H1 (cell line): ENCODE measurements around the gene MRPL45. TPM values are rescaled to one million over a fixed set of nuclear protein-coding genes. Genes with fewer than 3 reads are reported as not detected.

Experiments used
- CTCF ChIA-PET: fragments of 300-600 bp; sonication (Branson Sonifier 250); formaldehyde crosslinking; loops from one replicate; lab custom pipeline; 2021; ENCODE audit not compliant: partially characterized antibody; lab: Charles Lee
- POLR2A ChIA-PET: fragments of 300-600 bp; sonication (Branson Sonifier 250); formaldehyde crosslinking; loops from one replicate; lab custom pipeline; 2021; ENCODE audit warnings: inconsistent platforms; ENCODE audit not compliant: partially characterized antibody; lab: Charles Lee
- DNase-seq, 2 experiments: peaks; one replicate each; pipeline versions ENCODE4 v3.0.0 to v3.0.0-alpha.2; 2010 to 2022; ENCODE audit warnings: low spot score in 2 of 2, low read depth in 1 of 2, mixed read lengths in 1 of 2
- FAIRE-seq: peaks from 2 replicates; lab custom pipeline; 2011; peaks lifted over from hg19 to GRCh38; lab: Jason Lieb, UNC
- H2AFZ ChIP-seq: 2 replicates; pipeline ENCODE4 v1.8.1; 2012; ENCODE audit warnings: low read length, inconsistent platforms
- H2AK5ac ChIP-seq: 2 replicates; pipeline ENCODE4 v1.6.1; 2013; ENCODE audit warnings: low read depth, low read length
- H2BK120ac ChIP-seq: replicated peaks from 2 replicates; pipeline ENCODE3; 2013; ENCODE audit warnings: low read depth, low read length, inconsistent platforms
- H2BK12ac ChIP-seq: 2 replicates; pipeline ENCODE4 v1.6.1; 2013; ENCODE audit warnings: low read depth, low read length
- H2BK15ac ChIP-seq: 2 replicates; pipeline ENCODE4 v1.6.1; 2013; ENCODE audit warnings: low read length
- H2BK20ac ChIP-seq: 2 replicates; pipeline ENCODE4 v1.6.1; 2013; ENCODE audit warnings: low read length
- H2BK5ac ChIP-seq: 2 replicates; pipeline ENCODE4 v1.6.1; 2013; ENCODE audit warnings: low read depth, low read length
- H3K14ac ChIP-seq: 2 replicates; pipeline ENCODE4 v1.6.1; 2013; ENCODE audit warnings: inconsistent platforms; ENCODE audit not compliant: insufficient read length
- H3K18ac ChIP-seq: 2 replicates; pipeline ENCODE4 v1.6.1; 2013; ENCODE audit warnings: low read length; ENCODE audit errors: extremely low read depth
- H3K23ac ChIP-seq: 2 replicates; pipeline ENCODE4 v1.6.1; 2013; ENCODE audit warnings: inconsistent platforms; ENCODE audit not compliant: insufficient read length
- H3K23me2 ChIP-seq: 2 replicates; pipeline ENCODE4 v1.6.1; 2013; ENCODE audit warnings: low read depth, low read length
- H3K27ac ChIP-seq: 2 replicates; pipeline ENCODE4 v1.6.1; 2011; ENCODE audit warnings: low read depth, low read length, inconsistent platforms
- H3K27me3 ChIP-seq, 4 experiments: replicated peaks in 1 of 4; 1 replicate in 1 of 4; 2 replicates in 3 of 4; pipeline versions ENCODE4 v1.6.1 to v1.8.1; 2011 to 2013; ENCODE audit warnings: low read length in 3 of 4, mild to moderate bottlenecking in 3 of 4, inconsistent platforms in 2 of 4, mixed read lengths in 2 of 4, moderate library complexity in 1 of 4; ENCODE audit not compliant: control insufficient read depth in 3 of 4, insufficient read depth in 3 of 4; ENCODE audit errors: extremely low read depth in 1 of 4
- H3K36me3 ChIP-seq, 4 experiments: 2 replicates each; pipeline versions ENCODE4 v1.6.1 to v1.8.1; 2011 to 2013; ENCODE audit warnings: mild to moderate bottlenecking in 4 of 4, low read length in 3 of 4, moderate library complexity in 2 of 4, control low read depth in 1 of 4, inconsistent platforms in 1 of 4; ENCODE audit not compliant: insufficient read depth in 4 of 4, control insufficient read depth in 2 of 4
- H3K4ac ChIP-seq: replicated peaks from 2 replicates; pipeline ENCODE3; 2013; ENCODE audit warnings: low read length, low read depth, mixed read lengths, inconsistent platforms; ENCODE audit not compliant: insufficient read length
- H3K4me1 ChIP-seq, 4 experiments: replicated peaks in 1 of 4; 1 replicate in 1 of 4; 2 replicates in 3 of 4; pipeline versions ENCODE4 v1.6.1 to v1.8.1; 2011 to 2013; ENCODE audit warnings: low read length in 3 of 4, inconsistent platforms in 2 of 4, mixed read lengths in 1 of 4; ENCODE audit not compliant: insufficient read depth in 4 of 4, control insufficient read depth in 3 of 4
- H3K4me2 ChIP-seq, 2 experiments: 2 replicates each; pipeline versions ENCODE4 v1.6.1 to v1.8.1; 2011 to 2013; ENCODE audit warnings: low read depth in 2 of 2, low read length in 2 of 2, control low read depth in 1 of 2, inconsistent platforms in 1 of 2, mild to moderate bottlenecking in 1 of 2; ENCODE audit not compliant: insufficient read depth in 1 of 2
- H3K4me3 ChIP-seq, 4 experiments: fragments of 200-600, 300-600 bp in 1 of 4; sonication (generic), shearing (Covaris generic), sonication (Bioruptor Twin) in 1 of 4; 2 replicates each; pipeline versions ENCODE4 v1.5.1 to v1.8.1; 2011 to 2016; ENCODE audit warnings: low read length in 4 of 4, low read depth in 3 of 4, control low read depth in 2 of 4, inconsistent platforms in 2 of 4, mild to moderate bottlenecking in 2 of 4, mixed read lengths in 1 of 4, moderate library complexity in 1 of 4; ENCODE audit not compliant: insufficient read depth in 2 of 4; ENCODE audit errors: extremely low read depth in 1 of 4
- H3K56ac ChIP-seq: replicated peaks from 2 replicates; pipeline ENCODE3; 2013; ENCODE audit warnings: low read depth, mild to moderate bottlenecking, mixed read lengths, low read length, inconsistent platforms; ENCODE audit not compliant: insufficient read length
- H3K79me1 ChIP-seq: 2 replicates; pipeline ENCODE4 v1.6.1; 2013; ENCODE audit warnings: low read depth, low read length, control low read depth
- H3K79me2 ChIP-seq, 2 experiments: 2 replicates each; pipeline versions ENCODE4 v1.6.1 to v1.8.1; 2012 to 2013; ENCODE audit warnings: low read length in 2 of 2, mild to moderate bottlenecking in 2 of 2, inconsistent platforms in 1 of 2; ENCODE audit not compliant: insufficient read depth in 2 of 2, control insufficient read depth in 1 of 2
- H3K9ac ChIP-seq, 4 experiments: replicated peaks in 1 of 4; 1 replicate in 1 of 4; 2 replicates in 3 of 4; pipeline versions ENCODE4 v1.6.1 to v1.8.1; 2011 to 2013; ENCODE audit warnings: low read depth in 3 of 4, low read length in 3 of 4, control low read depth in 2 of 4, mild to moderate bottlenecking in 2 of 4, moderate library complexity in 2 of 4, inconsistent platforms in 1 of 4; ENCODE audit errors: extremely low read depth in 1 of 4
- H3K9me3 ChIP-seq, 2 experiments: 2 replicates each; pipeline versions ENCODE4 v1.6.1 to v1.8.1; 2012 to 2013; ENCODE audit warnings: mild to moderate bottlenecking in 2 of 2, moderate library complexity in 2 of 2, control low read depth in 1 of 2, inconsistent platforms in 1 of 2, low read depth in 1 of 2, low read length in 1 of 2, mixed read lengths in 1 of 2; ENCODE audit not compliant: insufficient read depth in 2 of 2
- H4K20me1 ChIP-seq, 2 experiments: replicated peaks in 1 of 2; 2 replicates each; pipeline versions ENCODE3 to v1.8.1; 2011 to 2013; ENCODE audit warnings: inconsistent platforms in 2 of 2, low read length in 2 of 2, mild to moderate bottlenecking in 1 of 2; ENCODE audit not compliant: insufficient read depth in 2 of 2, control insufficient read depth in 1 of 2
- H4K5ac ChIP-seq: 2 replicates; pipeline ENCODE4 v1.6.1; 2013; ENCODE audit warnings: low read length, low read depth, mixed read lengths, inconsistent platforms; ENCODE audit not compliant: insufficient read length
- H4K8ac ChIP-seq: 2 replicates; pipeline ENCODE4 v1.8.0; 2013; ENCODE audit warnings: mild to moderate bottlenecking, moderate library complexity, low read length, inconsistent platforms; ENCODE audit not compliant: insufficient read depth; ENCODE audit errors: extremely low read depth
- H4K91ac ChIP-seq: replicated peaks from 2 replicates; pipeline ENCODE3; 2013; ENCODE audit warnings: low read length, mixed read lengths, inconsistent platforms; ENCODE audit not compliant: insufficient read length
- CBX5 ChIP-seq: fragments of 300-800, 300-1000 bp; sonication (generic); IDR thresholded peaks from 2 replicates; pipeline ENCODE4 v1.7.1; 2016; ENCODE audit warnings: antibody characterized with exemption, low read length, low read depth
- CBX8 ChIP-seq: fragments of 300-800, 300-1000 bp; sonication (generic); IDR thresholded peaks from 2 replicates; pipeline ENCODE4 v1.7.1; 2016; ENCODE audit warnings: low read depth, low read length, borderline replicate concordance
- CHD1 ChIP-seq: IDR thresholded peaks from 2 replicates; pipeline ENCODE4 v1.6.1; 2012; ENCODE audit warnings: low read depth, low read length, improper control_type of control experiment
- JUND ChIP-seq: IDR thresholded peaks from 2 replicates; pipeline ENCODE4 v1.6.1; 2011; ENCODE audit warnings: mild to moderate bottlenecking, improper control_type of control experiment, low read length
- PHF8 ChIP-seq: fragments of 200-600 bp; sonication (generic); conservative IDR thresholded peaks from 2 replicates; pipeline ENCODE4 v1.7.1; 2012; ENCODE audit warnings: low read depth, mild to moderate bottlenecking, inconsistent platforms, low read length, moderate library complexity
- POU5F1 ChIP-seq: IDR thresholded peaks from 2 replicates; pipeline ENCODE4 v1.6.1; 2011; ENCODE audit warnings: low read depth, mild to moderate bottlenecking, low read length, moderate library complexity
- SUZ12 ChIP-seq: fragments of 200-600 bp; sonication (generic); IDR thresholded peaks from 2 replicates; pipeline ENCODE4 v1.6.1; 2012; ENCODE audit warnings: mild to moderate bottlenecking, inconsistent platforms, low read length, moderate library complexity, mixed read lengths
- TAF1 ChIP-seq: IDR thresholded peaks from 2 replicates; pipeline ENCODE4 v1.6.1; 2011; ENCODE audit warnings: mild to moderate bottlenecking, low read depth, low read length
- TCF12 ChIP-seq: IDR thresholded peaks from 2 replicates; pipeline ENCODE4 v1.6.1; 2011; ENCODE audit warnings: low read depth, mild to moderate bottlenecking, low read length
- WGBS, 2 experiments: shearing (Covaris generic) in 1 of 2; methylation state at CpG; one replicate each; pipeline versions ENCODE4 v1.1.6 to v1.1.7; 2013 to 2015; ENCODE audit warnings: low lambda C conversion rate in 2 of 2, mixed read lengths in 2 of 2, inconsistent platforms in 1 of 2, low coverage in 1 of 2, missing lambda C conversion rate in 1 of 2; ENCODE audit not compliant: insufficient replicate concordance in 2 of 2, insufficient coverage in 1 of 2, insufficient read length in 1 of 2; ENCODE audit errors: extremely low coverage in 1 of 2, missing lambda C conversion rate in 1 of 2; 5-methylcytosine and 5-hydroxymethylcytosine counted together
- polyA plus RNA-seq, 7 experiments: library from polyadenylated mRNA; depleted of rRNA in 3 of 7; stranded (reverse) in 5 of 7; unstranded in 2 of 7; fragments of >200 nt in 5 of 7; fragments of 200-250 nt in 2 of 7; gene quantifications; 1 replicate in 5 of 7; 2 replicates in 1 of 7; 4 replicates in 1 of 7; pipeline versions ENCODE4 v1.2.1 to v1.2.3, GENCODE V29; 2011 to 2013; ENCODE audit warnings: missing spikeins in 2 of 7, mixed read lengths in 2 of 7
- total RNA-seq: library from RNA; stranded (reverse); fragmentation: NEBNext Ultra II Directional; extraction: Animal tissue kit (Norgen Biotek cat#: 25700); gene quantifications from 2 replicates; pipeline ENCODE4 v1.2.1, GENCODE V29; 2021

The MRPL45 gene
- total and polyA plus RNA-seq, 2 of the 8 experiments (the other 6 are each of a cell fraction or from before 2014, with no cell fraction given), result 65.6 to 71.7 TPM

GRCh38 chr17:38329808-38330730 is 33.1 kb downstream of the MRPL45 start:
- Histone ChIP-seq H3K4me2 (no peak overlapping the region), H2BK5ac (no peak overlapping the region), H2AFZ (no peak overlapping the region), H4K91ac (no peak overlapping the region), H3K4me3 (no peak overlapping the region), H3K23ac (no peak overlapping the region), H2BK12ac (no peak overlapping the region), H2AK5ac (no peak overlapping the region), H2BK120ac (no peak overlapping the region), H3K27me3 (no peaks in the 10 kb centered on the region), H3K18ac (no peak overlapping the region; the same call in 1 of the 2 replicates), H3K79me2 (no peaks in the 10 kb centered on the region), H3K23me2 (no peaks in the 10 kb centered on the region), H3K9ac (no peak overlapping the region), H4K20me1 (no peaks in the 10 kb centered on the region), H4K8ac (no peak overlapping the region; the same call in 1 of the 2 replicates), H2BK20ac (no peak overlapping the region), H3K79me1 (no peaks in the 10 kb centered on the region), H3K36me3 (no peaks in the 10 kb centered on the region), H3K4me1 (peaks cover 0 to 10% (median 5%) of the 10 kb centered on the region in 4 experiments; a peak in 5 of 7 replicates), H3K27ac (no peak overlapping the region), H3K14ac (no peak overlapping the region), H3K56ac (no peak overlapping the region), H4K5ac (no peak overlapping the region), H3K4ac (no peak overlapping the region), H2BK15ac (no peak overlapping the region), H3K9me3 (no peaks in the 10 kb centered on the region)
- TF ChIP-seq TCF12, result no peak
- no peak for TF ChIP-seq PHF8
- no peak for TF ChIP-seq JUND
- no peak for TF ChIP-seq CHD1
- TF ChIP-seq SUZ12, result no peak
- TF ChIP-seq TAF1, result no peak
- TF ChIP-seq POU5F1, result no peak
- TF ChIP-seq CBX8, result no peak
- no peak for TF ChIP-seq CBX5
- FAIRE-seq, result no peak
- 91% methylated on average over 25 of the region's 25 CpGs; no CpG with 5 or more reads in 1 of the 2 experiments for WGBS, 2 experiments
- ChIA-PET POLR2A (interaction anchor here (0.9 to 2.9 kb wide), 9 partner anchors 8 to 84 kb away, joined by 3 to 13 read pairs (median 5); no protein-coding TSS in a partner anchor), CTCF (interaction anchor here (1.0 to 12.0 kb wide), 10 partner anchors 8 to 154 kb away, joined by 3 to 192 read pairs (median 4); partner anchors contain the start of gene GPR179)
- DNase-seq, result no peak
